GM21576 (cell line): Measurements from ENCODE around the gene MYOCD.

Source experiments
- ATAC-seq: cut with Tn5 transposase; IDR thresholded peaks from one replicate; pipeline ENCODE4 v1.9.1; 2021; ENCODE audit warnings: mild to moderate bottlenecking, moderate library complexity; ENCODE audit not compliant: unreplicated experiment

The MYOCD gene

GRCh38 chr17:12744786-12745185 lies 79.1 kb downstream of the MYOCD start:
- ATAC-seq: no peak

- ATAC-seq: no peak
These were observed 79.8 kb downstream of the MYOCD start for GRCh38 chr17:12745486-12745885.

GRCh38 chr17:12756786-12757185 lies 91.1 kb downstream of the MYOCD start:
- no peak for ATAC-seq

GRCh38 chr17:12759090-12759489 lies 93.4 kb downstream of the MYOCD start:
- ATAC-seq: no peak

- ATAC-seq: no peak
These were observed 99.9 kb downstream of the MYOCD start for GRCh38 chr17:12765548-12765947.

GRCh38 chr17:12768255-12768654 lies 102.6 kb downstream of the MYOCD start:
- ATAC-seq: no peak

GRCh38 chr17:12769981-12770380 lies 104.3 kb downstream of the MYOCD start:
- ATAC-seq: no peak

- no peak for ATAC-seq
These were observed 107.5 kb downstream of the MYOCD start for GRCh38 chr17:12773153-12773552.

- peak; percentile 91 for ATAC-seq
These were observed 123.4 kb downstream of the MYOCD start for GRCh38 chr17:12789075-12789480.

GRCh38 chr17:12789481-12790248 lies 124.0 kb downstream of the MYOCD start, which contains the start of gene ARHGAP44:
TSS of gene ARHGAP44 (plus strand) at chr17:12789498. CDS start at chr17:12789839, 341 bp downstream.
- peak; percentile 73 for ATAC-seq

- no peak for ATAC-seq
These were observed 124.8 kb downstream of the MYOCD start for GRCh38 chr17:12790249-12791106.

- no peak for ATAC-seq
These were observed 129.3 kb downstream of the MYOCD start for GRCh38 chr17:12794919-12795532.

GRCh38 chr17:12800855-12801365 lies 135.2 kb downstream of the MYOCD start:
- no peak for ATAC-seq

- ATAC-seq: no peak
These were observed 140.9 kb downstream of the MYOCD start for GRCh38 chr17:12806630-12807029.

GRCh38 chr17:12808723-12809122 lies 143.0 kb downstream of the MYOCD start:
- no peak for ATAC-seq

GRCh38 chr17:12812877-12813276 lies 147.2 kb downstream of the MYOCD start:
- no peak for ATAC-seq

- ATAC-seq: no peak
These were observed 148.0 kb downstream of the MYOCD start for GRCh38 chr17:12813664-12814063.

GRCh38 chr17:12814718-12815117 lies 149.0 kb downstream of the MYOCD start:
- ATAC-seq: no peak

- peak; percentile 99 for ATAC-seq
These were observed 150.0 kb downstream of the MYOCD start for GRCh38 chr17:12815642-12816141.
